Sigmoid colon (tissue), 7 donors: ENCODE measurements around the gene EML6. TPM values are rescaled to one million over a fixed set of nuclear protein-coding genes. Genes with fewer than 3 reads are reported as not detected.

ENCODE experiments used
- DNase-seq: peaks from one replicate; pipeline ENCODE4 v3.0.0-alpha.2; 2019
- H3K27ac ChIP-seq, 4 donors: fragments of 200-600 bp; sonication (generic); one replicate each; pipeline ENCODE4 v1.5.1; 2016 to 2019; ENCODE audit warnings: mild to moderate bottlenecking in 1 of 4
- H3K27me3 ChIP-seq, 3 donors: fragments of 200-600 bp; sonication (generic); one replicate each; pipeline ENCODE4 v1.5.1; 2019; ENCODE audit warnings: mild to moderate bottlenecking in 1 of 3
- H3K36me3 ChIP-seq, 4 donors: fragments of 200-600 bp; sonication (generic); one replicate each; pipeline ENCODE4 v1.5.1; 2016 to 2019
- H3K4me1 ChIP-seq, 4 donors: fragments of 200-600 bp; sonication (generic); one replicate each; pipeline ENCODE4 v1.5.1; 2017 to 2019
- H3K4me3 ChIP-seq, 4 donors: fragments of 200-600 bp; sonication (generic); one replicate each; pipeline ENCODE4 v1.5.1; 2017 to 2019; ENCODE audit warnings: mild to moderate bottlenecking in 2 of 4, moderate library complexity in 1 of 4
- H3K9me3 ChIP-seq, 4 donors: fragments of 200-600 bp in 3 of 4; sonication (generic) in 3 of 4; one replicate each; pipeline versions ENCODE4 v1.5.1 to v1.6.1; 2013 to 2019
- EP300 ChIP-seq, 4 donors: sonication (generic); formaldehyde crosslinking; IDR thresholded peaks; one replicate each; pipeline ENCODE4 v1.6.1; 2017; ENCODE audit warnings: antibody characterized with exemption in 4 of 4
- POLR2A ChIP-seq, 2 donors: fragments of 450-650 bp; IDR thresholded peaks; one replicate each; pipeline ENCODE4 v1.6.1; 2016; ENCODE audit warnings: antibody characterized with exemption in 2 of 2, mild to moderate bottlenecking in 2 of 2, moderate library complexity in 2 of 2
- POLR2AphosphoS5 ChIP-seq, 4 donors: sonication (generic); formaldehyde crosslinking; IDR thresholded peaks; one replicate each; pipeline ENCODE4 v1.6.1; 2017; ENCODE audit warnings: antibody characterized with exemption in 4 of 4
- WGBS, 2 donors: extraction: QIAGEN DNeasy Blood & Tissue Kit; methylation state at CpG; one replicate each; pipeline ENCODE4 v1.1.7; 2013; 5-methylcytosine and 5-hydroxymethylcytosine counted together
- intact Hi-C: fragments of 100-400 bp; cut with DNase I; formaldehyde crosslinking; loops from one replicate; pipeline ENCODE4 v1.15.1; 2023
- polyA plus RNA-seq, 3 donors: library from polyadenylated mRNA; stranded (reverse); fragments of 200-250 nt; gene quantifications; one replicate each; pipeline ENCODE4 v1.2.3, GENCODE V29; 2013
- total RNA-seq, 4 donors: library from RNA; depleted of rRNA; stranded (reverse); fragments of >200 nt; gene quantifications; one replicate each; pipeline ENCODE4 v1.1.0, GENCODE V29; 2016
- TF ChIP-seq, protein P1 (sequence below), 4 experiments: fragments of 450-650 bp in 3 of 4; fragments of 200-600 bp in 1 of 4; IDR thresholded peaks; one replicate each; pipeline ENCODE4 v1.5.1; 2016 to 2019; ENCODE audit warnings: antibody characterized with exemption in 4 of 4, mild to moderate bottlenecking in 3 of 4, moderate library complexity in 2 of 4
- donor health status: healthy with polysubstance abuse.
- donor health status: Bipolar disorder and iron deficiency.
- donor health status: healthy.

The EML6 gene
- total and polyA plus RNA-seq, 7 donors = 0.46 to 2.2 (median 1.2) TPM

- TF ChIP-seq, protein P1, sequence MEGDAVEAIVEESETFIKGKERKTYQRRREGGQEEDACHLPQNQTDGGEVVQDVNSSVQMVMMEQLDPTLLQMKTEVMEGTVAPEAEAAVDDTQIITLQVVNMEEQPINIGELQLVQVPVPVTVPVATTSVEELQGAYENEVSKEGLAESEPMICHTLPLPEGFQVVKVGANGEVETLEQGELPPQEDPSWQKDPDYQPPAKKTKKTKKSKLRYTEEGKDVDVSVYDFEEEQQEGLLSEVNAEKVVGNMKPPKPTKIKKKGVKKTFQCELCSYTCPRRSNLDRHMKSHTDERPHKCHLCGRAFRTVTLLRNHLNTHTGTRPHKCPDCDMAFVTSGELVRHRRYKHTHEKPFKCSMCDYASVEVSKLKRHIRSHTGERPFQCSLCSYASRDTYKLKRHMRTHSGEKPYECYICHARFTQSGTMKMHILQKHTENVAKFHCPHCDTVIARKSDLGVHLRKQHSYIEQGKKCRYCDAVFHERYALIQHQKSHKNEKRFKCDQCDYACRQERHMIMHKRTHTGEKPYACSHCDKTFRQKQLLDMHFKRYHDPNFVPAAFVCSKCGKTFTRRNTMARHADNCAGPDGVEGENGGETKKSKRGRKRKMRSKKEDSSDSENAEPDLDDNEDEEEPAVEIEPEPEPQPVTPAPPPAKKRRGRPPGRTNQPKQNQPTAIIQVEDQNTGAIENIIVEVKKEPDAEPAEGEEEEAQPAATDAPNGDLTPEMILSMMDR (IDR thresholded peaks at IDR 0.05) = no peak
- TF ChIP-seq POLR2AphosphoS5 (IDR thresholded peaks at IDR 0.05) = peak in 1 of 4 donors; percentile 21
- Histone ChIP-seq H3K9me3 (no peaks in the 10 kb centered on the region), H3K4me1 (peaks cover 0 to 22% (median 18%) of the 10 kb centered on the region in 4 donors), H3K27ac (peak overlapping the region; percentile 78 to 83 (median 80)), H3K36me3 (no peaks in the 10 kb centered on the region), H3K27me3 (peaks cover 0 to 8% (median 0%) of the 10 kb centered on the region in 3 donors), H3K4me3 (peak overlapping the region; percentile 66 to 82 (median 70))
- no peak for DNase-seq
- 1% methylated on average over 23 of the region's 23 CpGs for WGBS, 2 donors
- intact Hi-C loops = loop anchor here (5.0 to 10.0 kb wide), 2 partner anchors 113 to 451 kb away; no protein-coding TSS in a partner anchor
These were observed 616 bp downstream of the EML6 start for GRCh38 chr2:54723996-54724559.

DNA sequence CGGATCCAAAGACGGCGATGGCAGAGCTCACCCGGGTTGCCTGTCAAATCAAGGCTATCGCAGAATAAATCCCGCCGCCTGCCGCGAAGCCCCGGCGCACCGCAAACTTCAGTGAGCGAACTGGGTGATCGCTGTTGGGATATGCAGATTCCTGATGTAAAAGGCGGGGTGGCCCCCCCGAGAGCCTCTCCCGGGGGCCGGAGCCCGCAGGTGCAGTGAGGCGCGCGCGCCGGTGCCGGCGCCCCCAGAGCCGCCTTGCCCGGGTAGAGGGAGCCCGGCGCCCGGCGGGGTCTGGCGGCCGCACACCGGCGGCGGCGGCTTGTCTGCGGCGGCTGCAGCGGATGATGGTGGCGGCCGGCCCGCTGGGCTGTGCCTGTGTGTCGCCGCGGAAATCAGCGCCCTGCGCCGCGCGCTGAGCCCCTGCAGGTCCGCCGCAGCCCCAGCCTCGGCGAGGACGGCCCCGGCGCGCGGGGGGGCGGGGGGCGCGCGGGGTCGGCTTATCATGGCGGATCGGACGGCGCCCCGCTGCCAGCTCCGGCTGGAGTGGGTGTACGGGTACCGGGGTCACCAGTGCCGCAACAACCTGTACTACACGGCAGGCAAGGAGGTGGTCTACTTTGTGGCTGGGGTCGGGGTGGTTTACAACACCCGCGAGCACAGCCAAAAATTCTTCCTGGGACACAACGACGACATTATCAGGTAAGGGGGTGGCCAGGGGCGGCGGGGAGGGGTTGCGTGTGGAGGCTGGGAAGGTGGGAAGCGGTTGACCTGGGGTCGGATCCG lies 1.3 kb downstream of the EML6 start:
- H3K27me3 ChIP-seq = peaks cover 0 to 8% (median 0%) of the 10 kb centered on the region in 3 donors
- no peak for TF ChIP-seq POLR2A (IDR thresholded peaks at IDR 0.05)
- TF ChIP-seq EP300 (IDR thresholded peaks at IDR 0.05) = no peak
- no peak for TF ChIP-seq POLR2AphosphoS5 (IDR thresholded peaks at IDR 0.05)
- TF ChIP-seq, protein P1 (IDR thresholded peaks at IDR 0.05) = no peak
- H3K4me1 ChIP-seq = peaks cover 0 to 22% (median 18%) of the 10 kb centered on the region in 4 donors
- WGBS, 2 donors = 2% methylated on average over 87 of the region's 87 CpGs
- no peaks in the 10 kb centered on the region for H3K9me3 ChIP-seq
- H3K27ac ChIP-seq = no peak overlapping the region
- DNase-seq = peak; percentile 67
- H3K4me3 ChIP-seq = peak overlapping the region; percentile 66 to 82 (median 70)
- H3K36me3 ChIP-seq = no peaks in the 10 kb centered on the region
- intact Hi-C loops = loop anchor here (5.0 to 10.0 kb wide), 2 partner anchors 113 to 450 kb away; no protein-coding TSS in a partner anchor

DNA sequence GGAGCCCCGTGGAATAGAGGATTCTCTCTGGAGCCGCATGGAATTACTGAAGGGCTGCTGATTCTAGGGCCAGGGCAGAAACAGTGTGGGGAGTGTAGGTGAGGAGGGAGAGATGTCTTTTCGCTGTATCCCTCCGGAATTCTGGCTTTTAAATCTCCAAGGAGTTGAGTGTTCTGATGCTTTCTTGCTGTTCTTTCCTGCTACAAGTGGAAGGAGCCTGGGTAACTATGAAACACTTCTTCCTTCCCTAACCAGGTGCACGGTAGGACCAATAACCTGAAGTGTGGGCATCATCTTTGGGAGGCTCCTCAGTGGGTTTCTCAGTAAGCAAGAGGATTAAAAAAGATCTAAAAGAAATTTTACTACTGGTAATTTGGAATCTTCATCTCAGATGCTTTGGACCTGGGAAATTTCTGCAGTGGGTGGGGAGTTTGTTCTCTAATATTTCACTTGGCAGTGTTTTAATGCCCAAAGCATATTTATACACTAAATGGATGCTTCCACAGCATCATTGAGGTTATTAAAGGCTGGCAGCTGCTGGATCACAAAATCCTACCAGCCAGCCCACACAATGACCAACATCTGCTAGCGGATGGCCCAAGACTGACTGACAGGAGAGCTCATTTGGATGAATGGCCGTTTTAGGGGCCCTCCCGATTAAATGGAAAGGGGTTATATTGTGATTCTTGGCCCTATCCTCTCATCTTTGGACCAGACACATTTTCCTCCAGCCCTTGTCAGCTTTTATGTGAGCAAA lies 2.1 kb downstream of the EML6 start:
- 43 to 57% methylated on average over 8 of the region's 8 CpGs for WGBS, 2 donors
- TF ChIP-seq POLR2AphosphoS5 (IDR thresholded peaks at IDR 0.05) = no peak
- no peak for TF ChIP-seq EP300 (IDR thresholded peaks at IDR 0.05)
- TF ChIP-seq POLR2A (IDR thresholded peaks at IDR 0.05) = no peak
- intact Hi-C loops = loop anchor here (10.0 kb wide), 1 partner anchor 449 kb away; no protein-coding TSS in a partner anchor
- Histone ChIP-seq H3K36me3 (no peaks in the 10 kb centered on the region), H3K4me3 (peak overlapping the region in 3 of 4 donors; percentile 66 to 82 (median 71)), H3K27me3 (peaks cover 0 to 8% (median 0%) of the 10 kb centered on the region in 3 donors), H3K4me1 (peaks cover 0 to 22% (median 18%) of the 10 kb centered on the region in 4 donors), H3K27ac (no peak overlapping the region), H3K9me3 (no peaks in the 10 kb centered on the region)
- no peak for DNase-seq

- TF ChIP-seq EP300 (IDR thresholded peaks at IDR 0.05) (no peak), POLR2A (IDR thresholded peaks at IDR 0.05) (no peak), POLR2AphosphoS5 (IDR thresholded peaks at IDR 0.05) (no peak)
- TF ChIP-seq, protein P1 (IDR thresholded peaks at IDR 0.05) = no peak
- WGBS, 2 donors = 90 to 94% methylated on average over 1 of the region's 1 CpG
- H3K9me3 ChIP-seq = no peaks in the 10 kb centered on the region
- H3K27me3 ChIP-seq = peaks cover 0 to 8% (median 0%) of the 10 kb centered on the region in 3 donors
- H3K36me3 ChIP-seq = no peaks in the 10 kb centered on the region
- no peak for DNase-seq
- peaks cover 0 to 22% (median 18%) of the 10 kb centered on the region in 4 donors for H3K4me1 ChIP-seq
- intact Hi-C loops = loop anchor here (10.0 kb wide), 1 partner anchor 448 kb away; no protein-coding TSS in a partner anchor
- H3K27ac ChIP-seq = no peak overlapping the region
- H3K4me3 ChIP-seq = no peak overlapping the region
These were observed 3.0 kb downstream of the EML6 start for GRCh38 chr2:54726431-54726830.
